Ascending aorta (tissue), 2 donors: ENCODE measurements around the gene HTRA3. TPM values are rescaled to one million over a fixed set of nuclear protein-coding genes. Genes with fewer than 3 reads are reported as not detected.

Experiments
- DNase-seq, 2 donors: peaks; one replicate each; pipeline ENCODE4 v3.0.0-alpha.2; 2019; ENCODE audit warnings: low spot score in 2 of 2
- H3K27ac ChIP-seq, 2 donors: fragments of 200-600 bp; sonication (generic); one replicate each; pipeline ENCODE4 v1.5.1; 2016 to 2017; ENCODE audit warnings: mild to moderate bottlenecking in 1 of 2
- H3K27me3 ChIP-seq: fragments of 200-600 bp; sonication (generic); one replicate; pipeline ENCODE4 v1.5.1; 2017
- H3K36me3 ChIP-seq, 2 donors: fragments of 200-600 bp; sonication (generic); one replicate each; pipeline ENCODE4 v1.5.1; 2016
- H3K4me1 ChIP-seq, 2 donors: fragments of 200-600 bp; sonication (generic); one replicate each; pipeline ENCODE4 v1.5.1; 2016 to 2017; ENCODE audit warnings: mild to moderate bottlenecking in 1 of 2
- H3K4me3 ChIP-seq, 2 donors: fragments of 200-600 bp; sonication (generic); one replicate each; pipeline ENCODE4 v1.5.1; 2016 to 2017; ENCODE audit warnings: mild to moderate bottlenecking in 1 of 2
- H3K9me3 ChIP-seq, 2 donors: fragments of 200-600 bp; sonication (generic); one replicate each; pipeline ENCODE4 v1.5.1; 2016
- intact Hi-C: fragments of 100-400 bp; cut with DNase I; formaldehyde crosslinking; loops from one replicate; pipeline ENCODE4 v1.15.1; 2023
- total RNA-seq: library from RNA; depleted of rRNA; stranded (reverse); fragments of >200 nt; gene quantifications from one replicate; pipeline ENCODE4 v1.1.0, GENCODE V29; 2016
- TF ChIP-seq, protein P1 (sequence below), 3 experiments: fragments of 200-600 bp in 2 of 3; fragments of 450-650 bp in 1 of 3; sonication (generic) in 2 of 3; IDR thresholded peaks; one replicate each; pipeline ENCODE4 v1.5.1; 2016 to 2019; ENCODE audit warnings: antibody characterized with exemption in 3 of 3, mild to moderate bottlenecking in 1 of 3, moderate library complexity in 1 of 3

Gene HTRA3
- total RNA-seq, 1 donor from 2014 or later: 52.6 TPM

DNA sequence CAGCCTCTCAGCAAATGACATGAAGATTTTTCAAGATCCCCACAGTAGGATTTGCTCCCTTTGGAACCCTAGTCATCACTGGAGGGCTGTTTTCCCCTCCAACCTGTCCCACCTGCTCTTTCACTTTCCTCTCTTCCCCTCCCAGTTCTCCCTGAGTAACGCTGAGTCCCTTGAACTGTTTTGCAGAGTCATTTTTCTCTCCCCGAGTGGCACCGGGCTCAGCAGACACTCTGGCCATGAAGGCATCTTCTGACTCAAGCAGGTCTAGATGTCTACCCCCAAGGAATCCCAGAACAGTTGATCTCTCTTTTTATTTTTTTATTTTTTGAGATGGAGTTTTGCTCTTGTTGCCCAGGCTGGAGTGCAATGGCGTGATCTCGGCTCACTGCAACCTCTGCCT is 52.2 kb downstream of the HTRA3 start:
- H3K4me3 ChIP-seq: no peak overlapping the region
- peak in 1 of 2 donors; percentile 6 for DNase-seq
- peaks cover 0 to 5% of the 10 kb centered on the region in 2 donors for H3K9me3 ChIP-seq
- TF ChIP-seq, protein P1, sequence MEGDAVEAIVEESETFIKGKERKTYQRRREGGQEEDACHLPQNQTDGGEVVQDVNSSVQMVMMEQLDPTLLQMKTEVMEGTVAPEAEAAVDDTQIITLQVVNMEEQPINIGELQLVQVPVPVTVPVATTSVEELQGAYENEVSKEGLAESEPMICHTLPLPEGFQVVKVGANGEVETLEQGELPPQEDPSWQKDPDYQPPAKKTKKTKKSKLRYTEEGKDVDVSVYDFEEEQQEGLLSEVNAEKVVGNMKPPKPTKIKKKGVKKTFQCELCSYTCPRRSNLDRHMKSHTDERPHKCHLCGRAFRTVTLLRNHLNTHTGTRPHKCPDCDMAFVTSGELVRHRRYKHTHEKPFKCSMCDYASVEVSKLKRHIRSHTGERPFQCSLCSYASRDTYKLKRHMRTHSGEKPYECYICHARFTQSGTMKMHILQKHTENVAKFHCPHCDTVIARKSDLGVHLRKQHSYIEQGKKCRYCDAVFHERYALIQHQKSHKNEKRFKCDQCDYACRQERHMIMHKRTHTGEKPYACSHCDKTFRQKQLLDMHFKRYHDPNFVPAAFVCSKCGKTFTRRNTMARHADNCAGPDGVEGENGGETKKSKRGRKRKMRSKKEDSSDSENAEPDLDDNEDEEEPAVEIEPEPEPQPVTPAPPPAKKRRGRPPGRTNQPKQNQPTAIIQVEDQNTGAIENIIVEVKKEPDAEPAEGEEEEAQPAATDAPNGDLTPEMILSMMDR (IDR thresholded peaks at IDR 0.05): no peak
- no peaks in the 10 kb centered on the region for H3K36me3 ChIP-seq
- intact Hi-C loops: no loop called here
- no peaks in the 10 kb centered on the region for H3K27me3 ChIP-seq
- no peak overlapping the region for H3K27ac ChIP-seq
- peaks cover 0 to 9% of the 10 kb centered on the region in 2 donors for H3K4me1 ChIP-seq

DNA sequence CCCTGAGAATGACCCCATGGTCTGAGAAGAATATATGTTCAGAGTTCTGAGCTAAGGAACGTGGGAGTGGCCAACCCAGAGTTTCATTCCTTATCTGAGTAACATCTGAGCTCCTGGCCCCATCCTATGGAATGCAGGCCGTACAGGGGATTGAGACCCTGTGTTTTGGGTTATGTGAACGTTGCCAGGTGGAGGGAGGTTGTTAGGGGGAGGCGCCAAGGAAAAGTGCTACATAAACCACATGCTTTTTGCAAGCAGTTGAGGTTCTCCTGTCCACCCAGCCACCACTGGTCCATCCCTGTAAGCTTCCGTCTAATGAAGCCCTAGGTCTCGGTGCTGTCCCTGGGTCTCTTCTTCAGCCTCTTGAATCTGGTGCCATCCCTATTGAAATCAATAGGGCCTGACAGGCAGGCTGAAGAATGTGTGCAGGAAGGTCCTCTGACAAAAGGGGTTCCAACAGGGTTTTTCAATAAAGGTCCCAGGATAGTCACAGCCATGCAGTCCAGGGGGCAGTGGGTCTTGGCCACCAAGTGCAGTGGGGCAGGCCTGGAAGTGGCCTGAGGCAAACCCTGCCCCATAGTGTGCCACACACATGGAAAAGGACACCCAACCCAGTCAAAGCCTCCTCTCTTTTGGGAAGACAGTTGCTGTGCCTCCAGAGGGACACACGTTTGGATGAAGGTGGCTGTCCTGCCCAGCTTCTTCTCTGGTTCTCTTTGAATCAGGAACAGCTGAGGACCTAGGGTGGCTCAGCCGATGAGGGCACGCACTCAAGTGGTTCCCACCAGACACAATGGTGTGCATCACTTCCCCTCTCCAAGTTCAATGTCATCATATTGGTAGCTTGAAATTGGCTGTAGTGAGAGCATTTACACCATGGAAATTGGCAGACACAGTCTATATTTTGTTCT is 53.5 kb downstream of the HTRA3 start:
- TF ChIP-seq, protein P1 (IDR thresholded peaks at IDR 0.05): no peak
- peaks cover 0 to 5% of the 10 kb centered on the region in 2 donors for H3K9me3 ChIP-seq
- H3K27ac ChIP-seq: no peak overlapping the region
- no peaks in the 10 kb centered on the region for H3K27me3 ChIP-seq
- intact Hi-C loops: no loop called here
- peaks cover 0 to 9% of the 10 kb centered on the region in 2 donors for H3K4me1 ChIP-seq
- no peak overlapping the region for H3K4me3 ChIP-seq
- peak in 1 of 2 donors; percentile 43 for DNase-seq
- H3K36me3 ChIP-seq: no peaks in the 10 kb centered on the region

DNA sequence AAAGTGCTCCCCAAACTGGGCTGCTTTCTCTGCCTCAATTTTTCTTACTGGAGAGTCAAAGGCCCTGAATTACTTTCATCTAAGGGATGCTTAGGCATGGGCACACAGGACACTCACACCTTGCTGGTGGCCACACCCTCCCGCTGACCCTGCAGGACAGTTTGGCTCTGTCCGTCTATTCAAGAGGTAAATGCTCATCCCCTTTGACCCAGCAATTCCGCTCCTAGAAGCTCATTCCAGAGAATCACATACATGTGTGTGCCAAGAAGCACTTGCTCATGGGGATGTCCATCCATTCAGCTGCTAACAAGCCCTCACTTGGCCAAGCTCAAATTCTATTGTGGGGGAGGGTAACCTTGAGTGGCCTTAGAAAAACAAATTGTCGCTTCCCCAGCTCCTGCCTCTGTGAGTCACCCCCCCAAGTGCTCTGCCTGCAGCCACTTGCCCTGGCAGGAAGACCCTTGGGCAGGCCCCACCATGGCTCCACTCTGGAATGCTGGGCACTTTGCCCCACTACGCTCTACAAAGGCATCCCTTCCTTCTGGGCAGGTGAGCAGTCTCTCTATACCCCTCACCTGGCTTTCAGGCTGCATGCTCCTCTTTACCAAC is 54.5 kb downstream of the HTRA3 start:
- TF ChIP-seq, protein P1 (IDR thresholded peaks at IDR 0.05): no peak
- Histone ChIP-seq H3K9me3 (peaks cover 0 to 5% of the 10 kb centered on the region in 2 donors), H3K27me3 (no peaks in the 10 kb centered on the region), H3K36me3 (no peaks in the 10 kb centered on the region), H3K4me3 (no peak overlapping the region), H3K4me1 (peaks cover 0 to 9% of the 10 kb centered on the region in 2 donors), H3K27ac (no peak overlapping the region)
- DNase-seq: peak in 1 of 2 donors; percentile 58
- intact Hi-C loops: no loop called here

DNA sequence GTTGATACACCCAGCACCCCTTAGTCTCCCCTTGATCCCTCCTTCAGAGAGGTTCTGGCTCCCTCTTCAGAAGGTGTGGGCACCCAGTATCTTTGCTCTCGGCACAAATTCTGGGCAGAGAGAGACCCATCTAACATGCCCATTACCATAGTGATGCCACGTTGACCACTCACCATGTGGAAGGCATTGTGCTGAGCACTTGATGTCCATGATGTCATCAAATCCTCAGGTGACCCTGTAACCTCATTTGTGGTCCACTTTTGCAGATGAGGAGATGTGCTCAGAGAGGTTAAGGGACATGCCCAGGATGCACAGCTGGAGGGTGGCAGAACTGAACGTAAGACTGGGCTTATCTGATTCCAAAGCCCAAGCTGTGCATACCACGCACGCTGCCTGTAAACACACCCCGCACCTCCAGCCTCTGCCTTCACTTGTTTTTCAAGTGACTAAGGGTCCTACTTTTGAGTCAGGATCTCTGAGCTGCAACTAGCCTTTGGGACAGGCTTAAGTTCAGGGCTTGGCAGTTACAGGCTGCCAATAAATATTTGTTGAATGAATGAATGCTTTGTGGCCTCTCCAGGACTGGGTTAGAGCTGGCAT is 55.2 kb downstream of the HTRA3 start:
- H3K27ac ChIP-seq: no peak overlapping the region
- peaks cover 0 to 9% of the 10 kb centered on the region in 2 donors for H3K4me1 ChIP-seq
- H3K4me3 ChIP-seq: no peak overlapping the region
- peak in 1 of 2 donors; percentile 60 for DNase-seq
- peaks cover 0 to 5% of the 10 kb centered on the region in 2 donors for H3K9me3 ChIP-seq
- H3K27me3 ChIP-seq: no peaks in the 10 kb centered on the region
- TF ChIP-seq, protein P1 (IDR thresholded peaks at IDR 0.05): no peak
- H3K36me3 ChIP-seq: no peaks in the 10 kb centered on the region
- intact Hi-C loops: no loop called here

DNA sequence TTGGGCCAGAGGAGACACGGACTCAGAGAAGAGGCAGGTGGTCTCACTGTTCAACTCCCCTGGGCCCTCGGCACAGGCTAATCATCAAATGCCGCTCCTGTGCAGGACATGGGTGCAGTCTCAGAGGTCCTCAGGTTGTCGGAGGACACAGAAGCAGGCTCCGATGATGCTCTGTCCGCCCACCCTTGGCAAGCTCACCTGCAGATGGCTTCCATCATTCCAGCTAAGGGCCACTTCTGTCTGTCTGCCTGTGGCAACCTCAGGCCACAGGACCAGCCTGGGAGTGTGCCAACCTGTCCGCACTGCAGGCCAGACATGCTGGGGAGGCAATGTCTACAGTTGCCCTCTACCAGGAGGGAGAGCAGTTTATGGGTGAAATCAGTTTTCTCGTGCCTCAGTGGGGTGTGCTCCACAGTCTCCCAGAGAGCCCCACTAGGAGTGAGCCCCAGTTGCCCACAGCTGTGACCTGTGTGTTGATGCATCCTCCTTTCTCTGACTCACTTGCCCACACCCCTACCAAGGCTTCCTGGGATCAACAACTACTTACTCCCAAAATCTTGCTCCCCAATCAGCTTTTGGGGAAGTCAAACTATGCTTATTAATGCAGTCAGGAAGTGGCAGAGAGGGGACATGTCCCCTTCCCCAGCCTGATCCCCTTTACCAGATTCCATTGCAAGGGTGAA is 55.9 kb downstream of the HTRA3 start:
- intact Hi-C loops: no loop called here
- Histone ChIP-seq H3K4me3 (no peak overlapping the region), H3K9me3 (peaks cover 0 to 5% of the 10 kb centered on the region in 2 donors), H3K36me3 (no peaks in the 10 kb centered on the region), H3K27me3 (no peaks in the 10 kb centered on the region), H3K4me1 (peaks cover 7 to 9% of the 10 kb centered on the region in 2 donors), H3K27ac (no peak overlapping the region)
- TF ChIP-seq, protein P1 (IDR thresholded peaks at IDR 0.05): no peak
- DNase-seq: peak in 1 of 2 donors; percentile 60
